SK-N-SH treated with all-trans-retinoic acid at 6 μM for 48 hours (cell line): Measurements from ENCODE around the gene ISLR.

Experiments used
- CSDC2 ChIP-seq: fragments of 250-450 bp; sonication (Bioruptor Pico); IDR thresholded peaks from 2 replicates; pipeline ENCODE4 v1.5.0; 2020; ENCODE audit warnings: mild to moderate bottlenecking, moderate library complexity
- ESRRG ChIP-seq: fragments of 250-450 bp; sonication (Bioruptor Pico); IDR thresholded peaks from 2 replicates; pipeline ENCODE4 v1.6.1; 2021; ENCODE audit warnings: mild to moderate bottlenecking
- RARB ChIP-seq: fragments of 250-450 bp; sonication (Bioruptor Pico); IDR thresholded peaks from 2 replicates; pipeline ENCODE4 v1.8.0; 2021; ENCODE audit warnings: mild to moderate bottlenecking, moderate library complexity
- SNAI2 ChIP-seq: fragments of 250-450 bp; sonication (Bioruptor Pico); IDR thresholded peaks from 2 replicates; pipeline ENCODE4 v1.5.0; 2020; ENCODE audit warnings: mild to moderate bottlenecking, moderate library complexity
- TF ChIP-seq, protein P1 (sequence below): fragments of 250-450 bp; sonication (Bioruptor Pico); IDR thresholded peaks from 2 replicates; pipeline ENCODE4 v1.8.0; 2021; ENCODE audit warnings: low read depth, mild to moderate bottlenecking, moderate library complexity, borderline replicate concordance
- TF ChIP-seq, protein P2 (sequence below): fragments of 250-450 bp; sonication (Bioruptor Pico); IDR thresholded peaks from 2 replicates; pipeline ENCODE4 v1.8.0; 2020; ENCODE audit warnings: mild to moderate bottlenecking, moderate library complexity, borderline replicate concordance

DNA sequence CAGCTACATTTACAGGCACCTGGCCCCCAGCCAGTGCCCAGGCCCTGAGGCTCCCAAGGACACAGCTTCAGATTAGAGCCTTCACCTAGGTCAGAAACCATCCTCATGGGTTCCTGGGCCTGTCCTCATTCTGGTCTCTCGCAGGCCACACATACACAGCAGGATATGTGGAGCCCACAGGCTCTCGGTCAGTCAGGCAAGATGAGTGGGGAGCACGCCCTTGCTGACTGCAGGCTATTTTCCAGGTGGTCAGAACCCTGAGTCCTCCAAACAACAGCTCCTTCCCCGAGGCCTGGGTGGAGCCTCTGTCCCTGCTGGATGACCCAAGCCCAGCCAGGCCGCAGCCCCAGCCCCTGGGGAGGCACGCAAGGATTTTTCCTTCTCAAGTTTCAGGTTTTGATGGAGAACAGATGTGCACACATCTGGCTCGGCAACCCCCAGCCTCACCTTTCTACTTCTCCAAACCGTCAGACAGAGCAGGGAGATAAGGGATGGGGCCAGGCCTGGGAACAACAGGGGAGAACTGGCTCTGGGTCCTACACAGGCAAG is 27.4 kb downstream of the ISLR start:
- TF ChIP-seq, protein P1, sequence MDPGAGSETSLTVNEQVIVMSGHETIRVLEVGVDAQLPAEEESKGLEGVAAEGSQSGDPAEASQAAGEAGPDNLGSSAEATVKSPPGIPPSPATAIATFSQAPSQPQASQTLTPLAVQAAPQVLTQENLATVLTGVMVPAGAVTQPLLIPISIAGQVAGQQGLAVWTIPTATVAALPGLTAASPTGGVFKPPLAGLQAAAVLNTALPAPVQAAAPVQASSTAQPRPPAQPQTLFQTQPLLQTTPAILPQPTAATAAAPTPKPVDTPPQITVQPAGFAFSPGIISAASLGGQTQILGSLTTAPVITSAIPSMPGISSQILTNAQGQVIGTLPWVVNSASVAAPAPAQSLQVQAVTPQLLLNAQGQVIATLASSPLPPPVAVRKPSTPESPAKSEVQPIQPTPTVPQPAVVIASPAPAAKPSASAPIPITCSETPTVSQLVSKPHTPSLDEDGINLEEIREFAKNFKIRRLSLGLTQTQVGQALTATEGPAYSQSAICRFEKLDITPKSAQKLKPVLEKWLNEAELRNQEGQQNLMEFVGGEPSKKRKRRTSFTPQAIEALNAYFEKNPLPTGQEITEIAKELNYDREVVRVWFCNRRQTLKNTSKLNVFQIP (CRISPR knock-in tag), result no peak
- TF ChIP-seq, protein P2, sequence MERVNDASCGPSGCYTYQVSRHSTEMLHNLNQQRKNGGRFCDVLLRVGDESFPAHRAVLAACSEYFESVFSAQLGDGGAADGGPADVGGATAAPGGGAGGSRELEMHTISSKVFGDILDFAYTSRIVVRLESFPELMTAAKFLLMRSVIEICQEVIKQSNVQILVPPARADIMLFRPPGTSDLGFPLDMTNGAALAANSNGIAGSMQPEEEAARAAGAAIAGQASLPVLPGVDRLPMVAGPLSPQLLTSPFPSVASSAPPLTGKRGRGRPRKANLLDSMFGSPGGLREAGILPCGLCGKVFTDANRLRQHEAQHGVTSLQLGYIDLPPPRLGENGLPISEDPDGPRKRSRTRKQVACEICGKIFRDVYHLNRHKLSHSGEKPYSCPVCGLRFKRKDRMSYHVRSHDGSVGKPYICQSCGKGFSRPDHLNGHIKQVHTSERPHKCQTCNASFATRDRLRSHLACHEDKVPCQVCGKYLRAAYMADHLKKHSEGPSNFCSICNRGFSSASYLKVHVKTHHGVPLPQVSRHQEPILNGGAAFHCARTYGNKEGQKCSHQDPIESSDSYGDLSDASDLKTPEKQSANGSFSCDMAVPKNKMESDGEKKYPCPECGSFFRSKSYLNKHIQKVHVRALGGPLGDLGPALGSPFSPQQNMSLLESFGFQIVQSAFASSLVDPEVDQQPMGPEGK (CRISPR knock-in tag), result no peak
- TF ChIP-seq SNAI2 (CRISPR knock-in tag) (no peak), ESRRG (CRISPR knock-in tag) (no peak), RARB (CRISPR knock-in tag) (no peak), CSDC2 (CRISPR knock-in tag) (no peak)
